NK-92 treated with Interleukin-12 subunit alpha and Interleukin-12 subunit beta, amount 100 ng/mL, for 24 hours (cell line): ENCODE data around the gene ZNF691.
"Not testable (repeated sequence)": the region's sequence is repeated elsewhere in the genome, so short reads cannot be mapped to it uniquely, and the experiment has no call there.

Source experiments
- DNase-seq: peaks from one replicate; lab custom pipeline; 2025; lab: John Stamatoyannopoulos, UW

ZNF691 gene

GRCh38 chr1:42860339-42861013 lies 14.1 kb downstream of the ZNF691 start:
- DNase-seq: no peak

- DNase-seq: no peak
Observed at GRCh38 chr1:42861014-42861399, 14.6 kb downstream of the ZNF691 start.

GRCh38 chr1:42866549-42866948 lies 20.1 kb downstream of the ZNF691 start:
- no peak for DNase-seq

GRCh38 chr1:42868466-42868865 lies 22.1 kb downstream of the ZNF691 start:
- DNase-seq: not testable (repeated sequence)

- DNase-seq: not testable (repeated sequence)
Observed at GRCh38 chr1:42869254-42869653, 22.8 kb downstream of the ZNF691 start.

GRCh38 chr1:42869751-42870150 lies 23.3 kb downstream of the ZNF691 start:
- DNase-seq: not testable (repeated sequence)

- DNase-seq: not testable (repeated sequence)
Observed at GRCh38 chr1:42873108-42873507, 26.7 kb downstream of the ZNF691 start.

- DNase-seq: no peak
Observed at GRCh38 chr1:42873670-42874069, 27.3 kb downstream of the ZNF691 start.

GRCh38 chr1:42876009-42876408 lies 29.6 kb downstream of the ZNF691 start:
- no peak for DNase-seq

- no peak for DNase-seq
Observed at GRCh38 chr1:42877380-42877779, 31.0 kb downstream of the ZNF691 start.

- DNase-seq: no peak
Observed at GRCh38 chr1:42880384-42880783, 34.0 kb downstream of the ZNF691 start.

GRCh38 chr1:42886046-42886739 lies 39.8 kb downstream of the ZNF691 start:
- no peak for DNase-seq

GRCh38 chr1:42886800-42887199 lies 40.4 kb downstream of the ZNF691 start:
- no peak for DNase-seq

- no peak for DNase-seq
Observed at GRCh38 chr1:42887366-42887765, 41.0 kb downstream of the ZNF691 start.

- no peak for DNase-seq
Observed at GRCh38 chr1:42888013-42888633, 41.7 kb downstream of the ZNF691 start.

GRCh38 chr1:42889264-42889663 lies 42.9 kb downstream of the ZNF691 start:
- no peak for DNase-seq

- DNase-seq: no peak
Observed at GRCh38 chr1:42891465-42892138, 45.2 kb downstream of the ZNF691 start.

GRCh38 chr1:42899960-42900359 lies 53.5 kb downstream of the ZNF691 start:
- DNase-seq: not testable (repeated sequence)
